ENCODE results near the gene SPOCD1.

Gene SPOCD1

DNA sequence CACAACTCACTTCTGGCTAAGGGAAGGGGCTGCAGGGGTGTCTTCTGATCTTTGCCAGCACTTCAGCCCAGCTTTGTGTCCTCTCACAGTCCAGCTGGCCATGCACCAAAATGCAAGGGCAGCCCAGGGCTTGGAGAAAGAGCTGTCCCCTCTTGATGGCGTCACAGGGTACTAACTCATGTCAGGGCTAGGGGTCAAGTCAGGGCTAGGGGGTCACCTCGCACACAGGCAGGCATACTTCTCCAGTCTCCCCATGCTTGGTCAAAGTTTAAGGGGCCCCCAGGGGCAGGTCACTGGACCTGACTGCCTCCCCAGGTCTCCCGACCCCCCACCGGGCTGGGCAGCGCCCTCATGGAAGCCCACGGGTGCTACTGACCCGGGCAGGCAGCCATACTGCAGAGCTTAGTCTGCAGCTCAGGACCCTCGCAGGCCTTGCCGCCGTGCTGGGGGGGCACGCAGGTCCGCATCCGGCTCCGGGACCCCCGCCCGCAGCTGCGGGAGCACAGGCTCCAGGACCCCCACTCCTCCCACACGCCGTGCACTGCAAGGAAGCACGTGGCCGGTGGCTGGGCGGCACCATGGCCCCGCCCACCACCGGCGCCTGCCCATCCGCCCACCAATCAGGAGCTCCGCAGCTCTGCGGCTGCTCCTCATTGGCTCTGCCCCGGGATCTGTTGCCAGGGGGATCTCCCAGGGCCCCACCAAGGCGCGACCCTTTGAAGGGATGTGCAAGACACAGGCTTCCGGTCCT, 73.2 kb downstream of the SPOCD1 start:
- no peak overlapping the region for H3K4me3 ChIP-seq (ENCODE audit: low read depth, low read length)
- DNase-seq (ENCODE audit: low read depth) = no peak
- no peak for TF ChIP-seq CTCF (IDR thresholded peaks at IDR 0.05; ENCODE audit: insufficient read depth, low read depth, low read length, missing control alignments)

All from GM12865 (cell line).